ENCODE measurements around the gene ZXDC.

DNA sequence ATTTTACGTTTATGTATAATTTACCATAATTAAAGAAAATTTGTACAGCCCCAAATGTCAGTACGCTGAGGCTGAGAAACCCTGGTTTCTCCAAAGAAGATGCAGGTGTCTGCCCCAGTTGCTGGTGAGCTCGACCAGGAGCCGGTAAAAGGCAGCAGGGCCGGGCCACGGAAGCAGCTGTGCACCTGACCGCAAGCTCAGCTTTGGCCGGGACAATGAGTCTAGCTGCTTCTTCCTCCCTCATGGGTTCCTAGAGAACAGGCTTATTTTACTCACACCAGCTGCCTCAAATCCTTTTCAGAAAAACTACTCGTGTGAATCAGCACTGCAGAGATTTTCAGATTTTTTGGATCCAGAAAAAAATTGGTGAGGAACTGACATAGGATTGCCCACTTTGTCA lies 18.0 kb upstream of the ZXDC start:
- TF ChIP-seq, protein P1, sequence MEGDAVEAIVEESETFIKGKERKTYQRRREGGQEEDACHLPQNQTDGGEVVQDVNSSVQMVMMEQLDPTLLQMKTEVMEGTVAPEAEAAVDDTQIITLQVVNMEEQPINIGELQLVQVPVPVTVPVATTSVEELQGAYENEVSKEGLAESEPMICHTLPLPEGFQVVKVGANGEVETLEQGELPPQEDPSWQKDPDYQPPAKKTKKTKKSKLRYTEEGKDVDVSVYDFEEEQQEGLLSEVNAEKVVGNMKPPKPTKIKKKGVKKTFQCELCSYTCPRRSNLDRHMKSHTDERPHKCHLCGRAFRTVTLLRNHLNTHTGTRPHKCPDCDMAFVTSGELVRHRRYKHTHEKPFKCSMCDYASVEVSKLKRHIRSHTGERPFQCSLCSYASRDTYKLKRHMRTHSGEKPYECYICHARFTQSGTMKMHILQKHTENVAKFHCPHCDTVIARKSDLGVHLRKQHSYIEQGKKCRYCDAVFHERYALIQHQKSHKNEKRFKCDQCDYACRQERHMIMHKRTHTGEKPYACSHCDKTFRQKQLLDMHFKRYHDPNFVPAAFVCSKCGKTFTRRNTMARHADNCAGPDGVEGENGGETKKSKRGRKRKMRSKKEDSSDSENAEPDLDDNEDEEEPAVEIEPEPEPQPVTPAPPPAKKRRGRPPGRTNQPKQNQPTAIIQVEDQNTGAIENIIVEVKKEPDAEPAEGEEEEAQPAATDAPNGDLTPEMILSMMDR (conservative IDR thresholded peaks at IDR 0.05; ENCODE audit: low read length), result no peak
- TF ChIP-seq EZH2phosphoT487 (IDR thresholded peaks at IDR 0.05; ENCODE audit: borderline replicate concordance), result no peak

Data from Loucy (cell line).